Choroid plexus epithelial cell (primary cell): ENCODE measurements around the gene RNF103.
"Not testable (repeated sequence)": the region's sequence is repeated elsewhere in the genome, so short reads cannot be mapped to it uniquely, and the experiment has no call there.

ENCODE experiments used
- DNase-seq: peaks from one replicate; pipeline ENCODE4 v3.0.0-alpha.2; 2010; ENCODE audit warnings: low read depth
- H3K4me3 ChIP-seq: 2 replicates; pipeline ENCODE4 v1.5.1; 2011; ENCODE audit warnings: low read depth, mild to moderate bottlenecking, control low read depth, low read length, moderate library complexity
- CTCF ChIP-seq: conservative IDR thresholded peaks from 2 replicates; pipeline ENCODE4 v1.5.1; 2011; ENCODE audit warnings: low read depth, mild to moderate bottlenecking, control low read depth, inconsistent platforms, low read length, moderate library complexity

RNF103 gene

GRCh38 chr2:86598966-86599365, 24.7 kb downstream of the RNF103 start:
- no peak for TF ChIP-seq CTCF
- no peak for DNase-seq

GRCh38 chr2:86596118-86596517, 27.5 kb downstream of the RNF103 start:
- DNase-seq: no peak
- TF ChIP-seq CTCF: no peak
- H3K4me3 ChIP-seq: no peak overlapping the region

More at GRCh38 chr2:86598966-86599365, 24.7 kb downstream of the RNF103 start:
- no peak overlapping the region for H3K4me3 ChIP-seq

- no peak for TF ChIP-seq CTCF
- no peak overlapping the region for H3K4me3 ChIP-seq
- DNase-seq: no peak
These were observed 30.4 kb downstream of the RNF103 start for GRCh38 chr2:86593266-86593665.

GRCh38 chr2:86592547-86593230, 31.0 kb downstream of the RNF103 start:
- peak; percentile 12 for DNase-seq
- no peak overlapping the region for H3K4me3 ChIP-seq
- no peak for TF ChIP-seq CTCF

GRCh38 chr2:86589701-86590100, 34.0 kb downstream of the RNF103 start:
- H3K4me3 ChIP-seq, DNase-seq: not testable (repeated sequence)

GRCh38 chr2:86584151-86584913, 39.3 kb downstream of the RNF103 start:
- TF ChIP-seq CTCF: no peak
- DNase-seq: peak; percentile 50

GRCh38 chr2:86580560-86580959, 43.1 kb downstream of the RNF103 start:
- TF ChIP-seq CTCF: no peak
- no peak for DNase-seq
- no peak overlapping the region for H3K4me3 ChIP-seq

More at GRCh38 chr2:86584151-86584913, 39.3 kb downstream of the RNF103 start:
- H3K4me3 ChIP-seq: no peak overlapping the region
